ENCODE measurements around the gene LMLN. TPM values are rescaled to one million over a fixed set of nuclear protein-coding genes. Genes with fewer than 3 reads are reported as not detected.
"Not testable (repeated sequence)": the region's sequence is repeated elsewhere in the genome, so short reads cannot be mapped to it uniquely, and the experiment has no call there.

The LMLN gene
- total RNA-seq, 1 donor from 2014 or later: 7.7 TPM

DNA sequence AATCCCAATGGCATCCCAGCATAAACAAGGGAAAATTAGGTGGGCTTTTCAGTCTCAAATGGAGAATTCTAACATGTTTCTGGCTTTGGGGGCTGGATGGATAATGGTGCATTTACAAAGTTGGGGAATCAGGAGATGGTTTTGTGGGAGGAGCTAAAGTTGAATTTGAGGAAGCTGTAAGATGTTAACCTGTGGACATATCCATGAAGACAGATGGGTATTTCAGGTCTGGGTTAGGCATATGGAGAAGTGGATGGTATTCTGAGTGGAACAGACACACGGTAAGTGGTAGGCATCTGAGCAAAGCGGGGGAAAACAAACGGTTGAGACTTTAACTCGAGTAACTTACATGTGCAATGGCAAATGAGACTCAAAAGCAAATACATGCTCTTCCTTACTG lies 1.7 kb upstream of the LMLN start:
- Mint-ChIP-seq H3K4me3 (ENCODE audit: unreplicated experiment) (no peak overlapping the region), H3K27ac (ENCODE audit: unreplicated experiment) (peak overlapping the region; percentile 58), H3K27me3 (ENCODE audit: low read depth) (no peaks in the 10 kb centered on the region), H3K36me3 (ENCODE audit: low read depth) (peaks cover 23% of the 10 kb centered on the region), H3K4me1 (ENCODE audit: low read depth) (peaks cover 60% of the 10 kb centered on the region), H3K9me3 (ENCODE audit: low read depth) (no peaks in the 10 kb centered on the region)
- no peak for DNase-seq (ENCODE audit: low spot score)
- TF ChIP-seq, protein P1, sequence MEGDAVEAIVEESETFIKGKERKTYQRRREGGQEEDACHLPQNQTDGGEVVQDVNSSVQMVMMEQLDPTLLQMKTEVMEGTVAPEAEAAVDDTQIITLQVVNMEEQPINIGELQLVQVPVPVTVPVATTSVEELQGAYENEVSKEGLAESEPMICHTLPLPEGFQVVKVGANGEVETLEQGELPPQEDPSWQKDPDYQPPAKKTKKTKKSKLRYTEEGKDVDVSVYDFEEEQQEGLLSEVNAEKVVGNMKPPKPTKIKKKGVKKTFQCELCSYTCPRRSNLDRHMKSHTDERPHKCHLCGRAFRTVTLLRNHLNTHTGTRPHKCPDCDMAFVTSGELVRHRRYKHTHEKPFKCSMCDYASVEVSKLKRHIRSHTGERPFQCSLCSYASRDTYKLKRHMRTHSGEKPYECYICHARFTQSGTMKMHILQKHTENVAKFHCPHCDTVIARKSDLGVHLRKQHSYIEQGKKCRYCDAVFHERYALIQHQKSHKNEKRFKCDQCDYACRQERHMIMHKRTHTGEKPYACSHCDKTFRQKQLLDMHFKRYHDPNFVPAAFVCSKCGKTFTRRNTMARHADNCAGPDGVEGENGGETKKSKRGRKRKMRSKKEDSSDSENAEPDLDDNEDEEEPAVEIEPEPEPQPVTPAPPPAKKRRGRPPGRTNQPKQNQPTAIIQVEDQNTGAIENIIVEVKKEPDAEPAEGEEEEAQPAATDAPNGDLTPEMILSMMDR (IDR thresholded peaks at IDR 0.05): no peak

DNA sequence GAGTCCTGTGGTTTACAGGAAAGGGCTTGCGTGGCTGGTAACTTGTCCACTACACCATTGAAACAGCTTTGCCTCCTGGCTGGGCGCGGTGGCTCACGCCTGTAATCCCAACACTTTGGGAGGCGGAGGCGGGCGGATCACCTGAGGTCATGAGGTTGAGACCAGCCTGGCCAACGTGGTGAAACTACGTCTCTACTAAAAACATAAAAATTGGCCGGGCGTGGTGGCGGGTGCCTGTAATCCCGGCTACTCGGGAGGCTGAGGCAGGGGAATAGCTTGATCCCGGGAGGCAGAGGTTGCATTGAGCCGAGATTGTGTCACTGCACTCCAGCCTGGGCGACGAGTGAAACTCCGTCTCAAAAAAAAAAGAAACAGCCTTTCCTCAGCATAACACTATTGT lies 1.2 kb upstream of the LMLN start:
- not testable (repeated sequence) for H3K9me3 Mint-ChIP-seq (ENCODE audit: low read depth); H3K27me3 Mint-ChIP-seq (ENCODE audit: low read depth); DNase-seq (ENCODE audit: low spot score)
- Mint-ChIP-seq H3K4me1 (ENCODE audit: low read depth) (peaks cover 55% of the 10 kb centered on the region), H3K27ac (ENCODE audit: unreplicated experiment) (peak overlapping the region; percentile 36), H3K36me3 (ENCODE audit: low read depth) (peaks cover 18% of the 10 kb centered on the region), H3K4me3 (ENCODE audit: unreplicated experiment) (peak overlapping the region; percentile 31)

DNA sequence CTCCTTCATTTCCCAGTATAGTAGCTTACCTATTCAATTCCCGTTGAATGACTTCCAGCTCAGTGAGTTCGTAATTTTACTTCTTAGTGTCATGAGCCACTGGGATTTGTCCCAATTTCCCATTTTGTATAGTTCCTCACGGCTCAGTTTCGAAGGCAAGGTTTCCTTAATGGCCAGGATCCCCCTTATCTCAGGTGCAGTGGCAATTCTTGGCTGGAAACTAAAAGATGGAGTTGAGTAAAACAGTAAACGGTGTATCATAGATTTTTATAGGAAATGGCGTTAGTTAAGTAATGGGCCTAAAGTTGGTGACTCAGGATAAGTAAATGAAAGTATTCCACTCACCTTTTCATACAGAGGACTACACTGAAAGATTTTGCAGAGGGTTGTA lies 522 bp upstream of the LMLN start:
- Mint-ChIP-seq H3K27ac (ENCODE audit: unreplicated experiment) (peak overlapping the region; percentile 97), H3K9me3 (ENCODE audit: low read depth) (no peaks in the 10 kb centered on the region), H3K4me3 (ENCODE audit: unreplicated experiment) (peak overlapping the region; percentile 92), H3K36me3 (ENCODE audit: low read depth) (peaks cover 12% of the 10 kb centered on the region), H3K4me1 (ENCODE audit: low read depth) (peaks cover 49% of the 10 kb centered on the region), H3K27me3 (ENCODE audit: low read depth) (no peaks in the 10 kb centered on the region)
- TF ChIP-seq, protein P1 (IDR thresholded peaks at IDR 0.05): no peak
- no peak for DNase-seq (ENCODE audit: low spot score)

DNA sequence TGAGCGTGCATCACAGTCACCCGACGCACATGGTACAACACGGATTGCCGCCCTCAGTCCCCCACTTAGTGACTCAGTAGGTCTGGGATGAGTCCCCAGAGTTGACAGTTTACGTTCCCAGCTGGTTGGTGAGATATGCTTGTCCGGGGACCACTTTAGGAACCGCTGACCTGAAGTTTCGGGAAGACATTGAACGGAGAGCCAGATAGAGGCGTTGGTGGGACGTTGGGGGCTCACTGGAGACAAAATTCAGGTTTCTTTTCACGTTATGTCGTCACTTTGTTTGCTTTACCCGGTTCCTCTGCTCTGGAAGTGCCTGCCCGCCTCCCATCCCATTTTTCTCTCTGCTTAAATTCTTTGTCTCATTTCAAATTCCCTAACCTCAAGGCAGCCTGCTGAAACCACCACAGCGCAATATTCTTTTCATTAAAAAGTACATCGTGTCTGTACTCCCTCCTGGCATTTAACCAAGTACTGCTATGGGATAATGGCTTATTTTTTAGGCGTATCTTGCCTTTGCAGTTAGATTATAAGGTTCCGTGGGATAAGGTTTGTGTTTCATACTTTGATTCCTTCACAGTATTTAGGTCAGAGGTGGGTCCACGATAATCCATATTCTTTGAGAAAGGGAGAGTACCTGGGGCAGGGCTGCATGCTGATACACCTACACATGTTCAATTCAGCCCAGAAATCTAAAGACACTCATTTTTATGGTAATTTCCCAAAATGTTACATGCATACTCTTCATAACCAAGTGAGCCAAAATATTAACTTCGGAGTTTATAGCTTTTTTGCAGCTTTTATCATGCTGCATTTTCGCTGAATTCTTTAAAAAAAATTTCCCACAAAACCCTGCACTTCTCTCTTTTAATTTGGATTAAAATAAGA lies 921 bp downstream of the LMLN start:
- Mint-ChIP-seq H3K27ac (ENCODE audit: unreplicated experiment) (peak overlapping the region; percentile 97), H3K9me3 (ENCODE audit: low read depth) (no peaks in the 10 kb centered on the region), H3K36me3 (ENCODE audit: low read depth) (peaks cover 2% of the 10 kb centered on the region), H3K4me3 (ENCODE audit: unreplicated experiment) (peak overlapping the region; percentile 92), H3K27me3 (ENCODE audit: low read depth) (no peaks in the 10 kb centered on the region), H3K4me1 (ENCODE audit: low read depth) (peaks cover 44% of the 10 kb centered on the region)
- no peak for DNase-seq (ENCODE audit: low spot score)
- TF ChIP-seq, protein P1 (IDR thresholded peaks at IDR 0.05): no peak

DNA sequence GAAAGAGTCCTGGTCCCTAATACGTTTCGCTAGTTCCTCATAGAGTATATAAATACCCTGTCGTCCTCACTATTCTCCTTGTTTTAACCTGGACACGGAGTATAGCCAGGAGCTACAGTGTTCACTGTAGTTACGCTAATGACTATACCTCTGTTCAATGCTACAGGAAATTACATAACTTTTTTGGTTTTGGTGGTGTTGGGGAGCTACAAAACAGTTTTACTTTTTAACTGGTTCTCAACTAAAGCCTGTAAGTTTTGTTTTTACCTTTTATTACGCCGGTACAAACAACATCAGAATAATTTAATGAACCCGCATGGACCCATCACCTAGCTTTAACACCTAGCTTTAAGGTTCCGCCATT lies 1.5 kb downstream of the LMLN start:
- no peak for DNase-seq (ENCODE audit: low spot score)
- TF ChIP-seq, protein P1 (IDR thresholded peaks at IDR 0.05): no peak
- Mint-ChIP-seq H3K4me1 (ENCODE audit: low read depth) (peaks cover 44% of the 10 kb centered on the region), H3K4me3 (ENCODE audit: unreplicated experiment) (peak overlapping the region; percentile 36), H3K27me3 (ENCODE audit: low read depth) (no peaks in the 10 kb centered on the region), H3K9me3 (ENCODE audit: low read depth) (no peaks in the 10 kb centered on the region), H3K36me3 (ENCODE audit: low read depth) (no peaks in the 10 kb centered on the region), H3K27ac (ENCODE audit: unreplicated experiment) (no peak overlapping the region)

Data from chondrocyte (in vitro differentiated cells).